NCI-H2196 treated with DMSO at 0.1 percent for 48 hours (cell line): Measurements from ENCODE around the gene ARMC12.

Experiments
- DNase-seq: peaks from one replicate; lab custom pipeline; 2025; ENCODE audit not compliant: unreplicated experiment; lab: John Stamatoyannopoulos, UW

The ARMC12 gene

DNA sequence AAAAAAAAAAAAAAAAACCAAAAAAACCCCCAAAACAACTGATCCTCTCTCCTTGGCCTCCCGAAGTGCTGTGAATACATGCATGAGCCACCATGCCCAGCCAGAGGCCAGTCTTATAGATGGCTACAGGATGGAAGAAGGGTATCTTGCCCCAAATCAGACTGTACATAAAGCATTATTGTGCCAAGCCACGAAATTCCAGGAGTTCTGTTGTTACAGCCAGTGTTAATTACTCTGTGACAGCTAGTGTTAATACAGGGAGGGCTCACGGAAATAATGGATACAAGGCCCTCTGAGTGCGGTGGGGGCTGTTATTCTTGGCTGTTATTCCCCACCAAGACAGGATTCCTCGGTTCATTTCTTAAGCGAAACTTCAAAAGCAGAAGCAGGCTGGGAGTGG lies 38.2 kb downstream of the ARMC12 start:
- no peak for DNase-seq

DNA sequence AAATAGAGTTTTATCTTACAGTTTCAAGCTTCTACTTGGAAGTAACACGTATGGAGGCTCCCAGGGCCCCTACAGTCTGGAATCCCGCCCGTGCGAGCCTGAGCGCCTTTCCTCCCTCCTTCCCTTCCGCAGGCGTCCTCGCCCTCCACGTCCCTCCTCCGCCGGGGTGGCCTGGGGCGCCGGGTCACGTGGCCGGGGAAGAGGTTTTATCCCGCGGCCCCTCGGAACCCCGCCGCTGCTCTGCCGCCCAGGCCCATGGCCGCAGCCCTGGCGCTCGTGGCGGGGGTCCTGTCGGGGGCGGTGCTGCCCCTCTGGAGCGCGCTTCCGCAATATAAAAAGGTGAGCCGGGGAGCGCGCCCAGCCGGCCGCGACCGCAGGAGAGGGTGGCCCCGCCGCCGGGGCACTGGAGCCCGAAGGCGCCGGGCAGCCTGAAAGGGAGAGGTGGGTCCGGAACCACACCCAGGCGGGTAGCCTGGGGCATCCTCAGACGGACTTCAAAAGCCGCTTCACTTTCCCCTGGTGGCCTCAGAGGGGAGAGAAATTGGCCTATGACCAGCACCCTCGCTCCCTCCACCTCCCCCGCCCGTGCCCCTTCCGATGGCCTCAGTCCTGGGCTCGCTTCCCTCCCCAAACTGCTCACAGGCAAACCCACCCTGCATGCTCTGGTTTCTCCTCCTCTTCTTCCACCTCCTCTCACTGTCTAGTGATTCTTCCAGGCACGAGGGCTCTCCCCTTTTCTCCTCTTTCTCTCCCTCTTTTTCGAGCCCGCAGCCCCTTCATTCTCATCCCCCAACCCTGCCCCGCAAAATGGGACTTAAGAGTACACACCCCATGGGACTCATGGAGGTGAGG lies 39.8 kb downstream of the ARMC12 start, which contains the start of gene CLPSL2:
TSS of gene CLPSL2 (plus strand) at position 235 of the 852 bp plus-strand sequence. CDS start at position 256, 21 bp downstream.
- no peak for DNase-seq

DNA sequence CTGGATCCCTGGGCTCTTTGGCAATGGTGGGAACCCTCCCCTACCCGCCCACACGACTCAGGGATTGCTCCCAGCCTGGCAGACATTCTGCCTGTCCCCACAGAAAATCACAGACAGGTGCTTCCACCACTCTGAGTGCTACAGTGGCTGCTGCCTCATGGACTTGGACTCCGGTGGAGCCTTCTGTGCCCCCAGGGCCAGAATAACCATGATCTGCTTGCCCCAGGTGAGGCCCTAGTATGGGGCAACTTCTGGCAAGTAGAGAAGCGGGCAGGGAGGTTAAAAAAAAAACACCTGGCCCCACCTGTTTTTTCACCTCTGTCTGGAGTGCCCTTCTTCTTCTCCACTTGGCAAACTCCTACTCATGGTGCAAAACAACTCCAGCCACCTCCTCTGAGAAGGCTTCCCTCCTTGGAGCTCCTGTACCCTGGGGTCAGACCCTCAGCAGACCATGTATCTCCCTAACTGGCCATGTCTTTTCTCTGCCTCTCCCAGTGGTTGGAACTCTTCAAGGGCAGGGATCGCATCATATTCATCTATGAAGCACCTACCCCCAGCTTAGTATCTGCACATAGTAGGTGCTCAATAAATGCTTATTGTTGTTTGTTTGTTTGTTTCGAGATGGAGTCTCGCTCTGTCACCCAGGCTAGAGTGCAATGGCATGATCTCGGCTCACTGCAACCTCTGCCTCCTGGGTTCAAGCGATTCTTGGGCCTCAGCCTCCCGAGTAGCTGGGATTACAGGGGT lies 40.7 kb downstream of the ARMC12 start:
- DNase-seq = no peak

DNA sequence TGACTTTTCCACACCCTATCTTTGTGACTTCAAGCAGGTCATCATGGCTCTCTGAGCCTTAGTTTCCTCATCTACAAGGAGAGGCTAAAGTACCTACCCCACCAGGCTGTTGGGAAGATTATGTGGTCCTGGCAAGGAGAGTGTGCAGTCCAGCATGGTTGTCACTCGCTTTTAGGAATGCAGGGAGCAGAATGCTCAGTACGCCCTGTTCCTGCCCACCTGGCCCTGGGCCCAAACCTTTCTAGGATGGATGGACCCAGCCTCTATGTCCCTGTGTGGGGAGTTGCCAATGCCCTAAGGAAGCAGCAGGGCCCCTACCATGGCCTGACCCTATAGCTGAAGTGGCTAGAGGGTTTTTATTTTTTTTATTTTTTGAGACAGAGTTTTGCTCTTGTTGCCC lies 41.6 kb downstream of the ARMC12 start:
- DNase-seq = no peak

DNA sequence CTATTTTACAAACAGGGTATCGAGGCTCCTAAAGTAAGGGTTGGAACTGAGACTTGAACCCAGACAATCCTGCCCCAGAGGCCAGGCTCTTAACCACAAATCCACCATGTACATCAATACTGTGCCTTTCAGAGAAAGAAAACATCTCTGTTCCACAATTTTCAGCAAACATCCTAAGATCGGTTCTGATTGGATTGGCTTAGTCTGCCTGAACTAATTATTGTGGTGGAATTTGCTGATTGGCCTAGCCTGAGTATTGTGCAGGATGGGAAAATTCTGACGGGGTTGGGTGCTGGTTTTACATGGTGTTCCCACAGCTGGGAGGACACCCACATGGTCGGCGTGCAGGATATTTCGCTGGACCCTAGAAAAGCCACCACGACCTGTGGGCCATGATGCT lies 43.9 kb downstream of the ARMC12 start, which contains the start of gene CLPSL1:
TSS of gene CLPSL1 (plus strand) at position 301 of the 400 bp plus-strand sequence. CDS start at position 393, 92 bp downstream.
- DNase-seq = no peak

- DNase-seq = no peak
Observed at GRCh38 chr6:35781290-35781689, 44.5 kb downstream of the ARMC12 start.

DNA sequence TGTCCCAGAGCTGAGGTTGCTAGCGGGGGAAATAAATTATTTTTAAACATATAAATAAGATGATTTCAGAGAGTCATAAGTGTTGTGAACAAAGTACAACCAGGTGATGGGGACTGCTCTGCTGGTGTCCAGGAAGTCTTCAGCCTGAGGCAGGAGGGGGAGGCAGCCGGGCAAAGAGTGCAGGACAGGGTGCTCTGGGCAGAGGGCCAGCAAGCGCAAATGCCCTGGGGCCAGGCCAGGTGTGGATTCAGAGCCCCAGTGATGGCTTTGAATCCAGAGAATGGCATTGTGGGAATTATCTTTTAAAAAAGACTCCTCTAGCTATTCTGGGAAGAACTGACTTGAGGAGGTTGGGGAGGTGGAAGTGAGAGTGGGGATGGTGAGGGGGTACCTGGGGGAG lies 45.6 kb downstream of the ARMC12 start:
- peak; percentile 35 for DNase-seq

DNA sequence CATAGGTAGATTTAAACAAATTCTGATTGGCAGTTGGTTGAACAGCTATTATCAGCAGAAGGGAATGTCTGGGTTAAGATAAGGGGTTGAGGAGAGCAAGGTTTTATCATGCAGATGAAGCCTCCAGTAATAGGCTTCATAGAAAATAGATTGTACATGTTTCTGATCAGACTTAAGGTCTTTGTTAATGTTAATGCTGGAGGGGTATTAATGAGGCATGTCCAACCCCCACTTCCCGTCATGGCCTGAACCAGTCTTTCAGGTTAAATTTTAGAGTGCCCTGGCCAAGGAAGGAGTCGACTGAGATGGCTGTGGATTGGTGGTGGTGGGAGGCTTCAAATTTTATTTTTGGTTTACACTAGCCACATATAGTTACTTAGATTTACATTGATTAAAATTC lies 47.4 kb downstream of the ARMC12 start:
- DNase-seq = no peak

DNA sequence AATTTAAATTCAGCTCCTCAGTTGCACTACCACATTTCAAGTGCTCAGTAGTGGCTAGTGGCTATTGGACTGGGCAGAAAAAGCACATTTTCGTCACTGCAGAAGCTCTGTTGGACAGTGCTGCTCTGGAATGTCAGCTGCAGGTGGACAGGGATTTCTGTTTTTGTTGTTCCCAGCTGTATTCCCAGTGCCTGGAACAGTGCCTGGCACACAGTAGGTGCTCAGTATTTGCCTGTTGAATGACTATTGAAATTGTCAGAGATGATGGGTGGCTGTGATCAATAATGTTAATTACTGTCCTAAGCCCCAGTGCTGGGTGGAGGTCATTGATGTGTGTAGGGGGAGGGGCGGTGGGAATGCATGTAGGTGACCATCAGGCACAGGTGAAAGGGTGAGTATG lies 49.4 kb downstream of the ARMC12 start:
- no peak for DNase-seq

DNA sequence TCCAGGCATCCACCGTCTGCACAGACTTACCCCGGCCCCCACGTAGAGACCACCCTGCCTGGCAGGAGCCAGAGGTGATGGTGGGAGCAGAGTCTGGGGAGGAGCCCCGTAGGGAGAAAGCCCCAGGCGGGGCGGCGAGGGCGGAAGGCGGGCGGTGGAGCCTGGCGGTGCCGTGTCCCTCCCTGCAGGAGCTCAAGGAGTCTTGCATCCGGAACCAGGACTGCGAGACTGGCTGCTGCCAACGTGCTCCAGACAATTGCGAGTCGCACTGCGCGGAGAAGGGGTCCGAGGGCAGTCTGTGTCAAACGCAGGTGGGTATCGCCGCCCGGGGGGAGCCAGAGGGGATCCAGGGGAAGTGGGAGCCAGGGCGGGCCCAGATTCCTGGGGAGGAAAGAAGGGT lies 50.0 kb downstream of the ARMC12 start:
- no peak for DNase-seq

DNA sequence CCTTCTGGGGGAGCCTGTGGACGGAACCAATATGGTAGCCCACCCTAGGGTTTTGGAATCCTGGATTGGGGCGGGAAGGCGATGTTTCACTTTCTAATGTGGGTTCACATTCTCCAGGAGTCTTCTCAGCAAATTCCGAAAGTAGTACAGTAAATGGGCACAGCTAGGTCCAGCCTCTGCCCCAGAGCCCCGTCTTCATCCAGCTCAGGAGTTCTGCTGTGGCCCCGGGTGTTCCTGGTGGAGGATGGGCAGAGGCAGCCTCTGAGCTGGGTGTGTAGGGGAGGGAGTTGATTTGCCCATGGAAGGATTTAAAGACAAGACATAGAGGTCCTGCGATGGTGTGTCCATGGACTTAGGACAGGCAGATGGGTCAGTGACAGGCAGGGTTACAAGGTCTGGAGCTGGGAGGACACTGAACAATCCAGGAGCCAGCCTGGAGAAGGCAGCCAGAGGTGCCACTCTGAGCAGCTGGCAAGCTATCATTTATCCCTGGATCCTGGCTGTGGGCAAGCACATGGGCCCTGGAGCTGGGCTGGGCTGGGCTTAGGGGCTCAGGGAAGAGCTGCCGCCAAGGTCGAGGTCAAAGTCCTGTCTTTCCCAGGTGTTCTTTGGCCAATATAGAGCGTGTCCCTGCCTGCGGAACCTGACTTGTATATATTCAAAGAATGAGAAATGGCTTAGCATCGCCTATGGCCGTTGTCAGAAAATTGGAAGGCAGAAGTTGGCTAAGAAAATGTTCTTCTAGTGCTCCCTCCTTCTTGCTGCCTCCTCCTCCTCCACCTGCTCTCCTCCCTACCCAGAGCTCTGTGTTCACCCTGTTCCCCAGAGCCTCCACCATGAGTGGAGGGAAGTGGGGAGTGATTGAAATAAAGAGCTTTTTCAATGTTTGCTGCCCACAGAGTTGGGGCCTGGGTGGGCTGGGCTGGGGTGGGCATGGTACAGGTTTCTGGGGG lies 50.7 kb downstream of the ARMC12 start:
- DNase-seq = no peak

- DNase-seq = no peak
Observed at GRCh38 chr6:35788423-35788982, 51.7 kb downstream of the ARMC12 start.

- DNase-seq = no peak
Observed at GRCh38 chr6:35790683-35791082, 53.9 kb downstream of the ARMC12 start.

DNA sequence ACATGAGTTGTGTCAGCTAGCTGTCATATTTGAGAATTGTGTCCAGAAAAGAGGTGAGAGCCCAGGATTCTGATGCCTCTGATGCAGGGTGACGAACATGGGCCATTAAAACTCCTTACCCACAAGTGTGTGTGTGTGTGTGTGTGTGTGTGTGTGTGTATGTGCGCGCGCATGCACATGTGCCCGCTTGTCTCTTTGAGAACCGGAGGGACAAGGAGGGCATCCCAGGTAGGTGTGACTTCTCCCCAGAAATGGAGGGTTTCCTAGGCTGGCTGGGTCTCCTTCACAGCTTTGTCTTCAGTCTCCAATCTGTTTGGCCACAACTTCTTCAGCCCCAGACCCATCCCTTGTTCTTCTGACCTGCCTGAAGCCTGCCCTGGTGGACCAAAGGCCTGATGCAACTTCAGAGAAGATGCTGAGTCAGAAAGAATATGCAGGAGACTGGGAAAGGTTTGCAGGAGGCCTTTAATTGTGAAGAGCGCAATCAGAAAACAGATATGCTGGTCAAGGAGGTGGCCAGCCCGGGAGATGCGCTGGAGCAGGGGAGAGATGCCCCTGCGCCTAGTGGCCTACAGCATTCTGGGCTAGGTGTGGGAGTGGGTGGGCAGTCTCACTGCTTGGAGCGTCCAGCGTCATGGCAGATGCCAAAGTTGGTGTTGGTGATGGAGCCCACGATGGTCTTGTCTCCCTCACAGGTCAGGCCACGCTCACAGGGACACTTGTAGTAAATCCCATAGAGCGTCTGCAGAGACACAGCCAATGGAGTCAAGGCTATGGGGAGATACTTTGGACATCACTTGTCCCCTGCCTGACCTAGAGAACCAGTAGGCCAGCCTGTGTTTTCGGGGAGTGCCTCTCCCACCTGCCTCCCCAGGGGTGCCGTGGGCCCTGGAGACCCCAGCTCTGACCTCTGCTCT lies 58.0 kb downstream of the ARMC12 start:
- no peak for DNase-seq

DNA sequence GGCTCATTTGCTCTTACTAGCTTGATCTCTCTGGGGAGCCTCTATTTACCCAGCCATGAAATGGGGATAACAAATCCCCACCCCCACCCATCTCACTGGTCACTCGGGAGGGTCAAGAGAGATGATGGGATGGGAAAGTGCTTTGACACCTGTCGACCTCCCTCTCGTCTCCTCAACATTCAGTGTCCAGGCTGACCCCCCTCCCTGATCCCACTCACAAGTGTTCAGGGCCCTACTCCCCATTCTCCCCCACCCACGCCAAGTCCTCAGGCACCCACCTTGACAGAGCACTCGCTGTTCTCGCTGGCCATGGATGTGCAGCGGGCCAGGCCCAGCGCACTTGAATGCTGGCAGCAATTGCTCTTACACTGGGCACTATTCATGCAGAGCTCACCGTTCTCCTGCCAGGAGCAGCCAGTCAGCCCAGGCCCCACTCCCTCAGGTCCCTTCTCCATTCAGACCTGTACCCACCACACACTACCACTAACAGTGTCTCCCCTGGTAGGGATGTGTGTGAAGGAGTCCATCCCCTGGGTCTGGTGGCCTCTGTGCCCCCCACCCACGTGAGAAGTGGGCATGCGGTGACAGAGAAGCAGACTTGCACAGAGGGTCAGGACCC lies 58.7 kb downstream of the ARMC12 start:
- no peak for DNase-seq

DNA sequence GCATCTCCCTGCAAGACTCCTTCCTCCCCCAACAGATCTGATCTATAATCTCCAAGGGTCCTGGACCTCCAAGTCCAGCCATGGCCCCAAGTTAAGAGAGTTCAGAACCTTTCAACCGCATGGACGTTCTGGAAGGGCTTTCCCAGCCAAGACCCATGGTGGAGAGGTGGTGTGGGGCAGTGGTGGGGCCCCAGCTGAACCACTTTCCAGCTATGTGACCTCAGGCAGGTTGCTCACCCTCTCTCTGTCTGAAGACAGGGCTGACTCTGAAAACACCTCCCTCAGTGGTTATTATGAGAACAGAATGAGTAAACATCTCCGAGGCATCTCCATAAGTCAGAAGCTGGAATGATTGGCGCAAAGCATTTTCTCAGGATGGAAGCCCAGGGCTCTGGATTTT lies 59.4 kb downstream of the ARMC12 start:
- DNase-seq = no peak

- no peak for DNase-seq
Observed at GRCh38 chr6:35797837-35798526, 61.1 kb downstream of the ARMC12 start.
